Coronary artery (tissue), 2 donors: ENCODE data around the gene NUTF2.

ENCODE experiments used
- DNase-seq: peaks from one replicate; pipeline ENCODE4 v3.0.0-alpha.2; 2017; ENCODE audit warnings: low spot score
- H3K27ac ChIP-seq, 2 donors: fragments of 200-600 bp; sonication (generic); one replicate each; pipeline ENCODE4 v1.5.1; 2016 to 2019
- H3K4me3 ChIP-seq: fragments of 200-600 bp; sonication (generic); 2 replicates; pipeline ENCODE4 v1.5.1; 2016; ENCODE audit warnings: mild to moderate bottlenecking, moderate library complexity
- TF ChIP-seq, protein P1 (sequence below): fragments of 200-600 bp; sonication (generic); IDR thresholded peaks from one replicate; pipeline ENCODE4 v1.5.1; 2019; ENCODE audit warnings: antibody characterized with exemption

NUTF2 gene

DNA sequence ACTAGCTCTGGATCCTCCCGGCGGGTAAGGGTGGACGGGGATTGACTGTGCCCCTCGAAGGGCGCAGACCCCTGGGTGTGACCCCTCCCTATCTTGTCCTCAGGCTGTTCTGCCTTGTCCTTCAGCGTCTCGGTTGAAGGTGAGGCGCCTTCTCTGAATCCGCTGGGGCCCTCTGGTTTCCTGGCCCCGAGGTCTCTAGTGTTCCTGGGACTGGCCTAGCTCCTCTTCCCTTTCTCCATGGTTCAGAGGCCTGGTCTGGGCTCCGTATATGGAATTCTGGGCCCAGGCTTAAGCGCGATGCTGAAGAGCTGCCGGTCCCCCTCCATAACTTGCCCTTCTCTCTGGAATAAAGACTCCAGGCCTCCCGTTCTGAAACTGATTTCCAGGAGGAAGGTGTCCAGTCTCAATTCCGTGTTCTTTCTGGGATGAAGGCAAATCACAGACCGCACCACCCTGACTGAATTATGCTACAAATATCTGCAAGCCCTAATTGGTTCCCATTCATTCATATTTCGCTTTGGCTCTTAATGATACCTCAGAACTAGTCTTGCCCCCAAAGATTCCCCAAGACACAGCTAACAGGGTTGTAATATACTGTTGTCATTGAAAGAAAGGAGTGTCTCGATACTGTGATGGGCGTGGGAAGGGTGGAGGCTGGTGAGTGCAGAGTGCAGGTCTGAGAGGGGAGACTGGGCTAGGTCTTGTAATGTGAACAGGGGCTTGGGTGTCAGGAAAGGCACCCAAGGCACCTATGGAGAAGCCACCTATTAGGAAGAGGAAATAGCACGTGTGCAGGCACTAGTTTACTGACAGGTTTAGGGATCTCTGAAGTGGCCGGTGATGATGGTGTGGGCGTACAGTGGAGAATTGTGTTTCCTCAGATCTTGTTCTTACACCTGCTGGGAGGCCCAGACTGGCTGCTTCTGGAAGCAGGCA, 27.0 kb downstream of the NUTF2 start:
- H3K4me3 ChIP-seq: peak overlapping the region; percentile 92
- TF ChIP-seq, protein P1, sequence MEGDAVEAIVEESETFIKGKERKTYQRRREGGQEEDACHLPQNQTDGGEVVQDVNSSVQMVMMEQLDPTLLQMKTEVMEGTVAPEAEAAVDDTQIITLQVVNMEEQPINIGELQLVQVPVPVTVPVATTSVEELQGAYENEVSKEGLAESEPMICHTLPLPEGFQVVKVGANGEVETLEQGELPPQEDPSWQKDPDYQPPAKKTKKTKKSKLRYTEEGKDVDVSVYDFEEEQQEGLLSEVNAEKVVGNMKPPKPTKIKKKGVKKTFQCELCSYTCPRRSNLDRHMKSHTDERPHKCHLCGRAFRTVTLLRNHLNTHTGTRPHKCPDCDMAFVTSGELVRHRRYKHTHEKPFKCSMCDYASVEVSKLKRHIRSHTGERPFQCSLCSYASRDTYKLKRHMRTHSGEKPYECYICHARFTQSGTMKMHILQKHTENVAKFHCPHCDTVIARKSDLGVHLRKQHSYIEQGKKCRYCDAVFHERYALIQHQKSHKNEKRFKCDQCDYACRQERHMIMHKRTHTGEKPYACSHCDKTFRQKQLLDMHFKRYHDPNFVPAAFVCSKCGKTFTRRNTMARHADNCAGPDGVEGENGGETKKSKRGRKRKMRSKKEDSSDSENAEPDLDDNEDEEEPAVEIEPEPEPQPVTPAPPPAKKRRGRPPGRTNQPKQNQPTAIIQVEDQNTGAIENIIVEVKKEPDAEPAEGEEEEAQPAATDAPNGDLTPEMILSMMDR: no peak
- H3K27ac ChIP-seq: peak overlapping the region; percentile 77 to 82
- no peak for DNase-seq

DNA sequence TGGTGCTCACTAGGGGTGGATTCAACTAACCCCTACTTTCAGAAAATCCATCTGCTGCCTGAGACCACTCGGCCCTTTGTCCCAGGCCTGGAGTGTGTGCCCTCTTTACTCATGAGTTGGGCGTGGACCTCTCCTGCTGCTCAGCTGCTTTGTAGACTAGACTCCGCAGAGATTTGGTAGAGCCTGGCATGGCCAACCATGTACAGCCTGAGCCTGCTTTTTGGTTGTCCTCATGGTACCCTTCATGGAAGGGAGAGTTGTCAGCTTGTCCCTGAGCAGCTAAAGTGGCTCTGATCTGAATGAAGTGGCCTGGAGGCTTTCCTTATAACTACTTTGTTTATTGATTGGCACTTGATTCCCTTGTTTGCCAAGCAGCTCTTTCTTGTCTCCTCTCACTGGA, 27.6 kb downstream of the NUTF2 start:
- TF ChIP-seq, protein P1: no peak
- no peak overlapping the region for H3K27ac ChIP-seq
- no peak for DNase-seq
- H3K4me3 ChIP-seq: peak overlapping the region; percentile 92

DNA sequence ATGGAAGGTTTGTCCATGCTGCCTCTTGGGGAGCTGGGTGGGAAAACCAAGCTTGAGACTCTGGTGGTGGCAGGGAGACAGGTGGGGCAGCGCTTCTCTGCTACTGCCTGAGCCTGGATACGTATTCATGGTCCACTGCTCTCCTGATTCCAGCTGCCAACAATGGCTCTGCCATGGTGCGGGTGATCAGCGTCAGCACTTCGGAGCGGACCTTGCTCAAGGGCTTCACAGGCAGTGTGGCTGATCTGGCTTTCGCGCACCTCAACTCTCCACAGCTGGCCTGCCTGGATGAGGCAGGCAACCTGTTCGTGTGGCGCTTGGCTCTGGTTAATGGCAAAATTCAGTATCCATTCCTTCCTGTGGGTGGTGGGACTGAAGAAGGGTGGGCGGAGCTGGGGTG, 30.3 kb downstream of the NUTF2 start:
- DNase-seq: no peak
- TF ChIP-seq, protein P1: no peak
- Histone ChIP-seq H3K27ac (no peak overlapping the region), H3K4me3 (no peak overlapping the region)

DNA sequence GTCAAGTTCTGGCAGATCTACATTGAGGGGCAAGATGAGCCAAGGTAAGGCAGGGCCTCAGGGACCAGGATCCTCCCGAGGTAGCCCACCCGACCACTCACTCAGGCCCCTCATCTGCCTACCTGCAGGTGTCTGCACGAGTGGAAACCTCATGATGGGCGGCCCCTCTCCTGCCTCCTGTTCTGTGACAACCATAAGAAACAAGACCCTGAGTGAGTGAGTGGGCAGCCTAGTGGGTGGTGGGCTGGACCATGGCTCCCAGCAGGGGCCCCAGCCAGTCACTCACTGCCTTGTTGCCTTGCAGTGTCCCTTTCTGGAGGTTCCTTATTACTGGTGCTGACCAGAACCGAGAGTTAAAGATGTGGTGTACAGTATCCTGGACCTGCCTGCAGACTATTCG, 31.5 kb downstream of the NUTF2 start:
- DNase-seq: no peak
- Histone ChIP-seq H3K4me3 (no peak overlapping the region), H3K27ac (no peak overlapping the region)
- TF ChIP-seq, protein P1: no peak

DNA sequence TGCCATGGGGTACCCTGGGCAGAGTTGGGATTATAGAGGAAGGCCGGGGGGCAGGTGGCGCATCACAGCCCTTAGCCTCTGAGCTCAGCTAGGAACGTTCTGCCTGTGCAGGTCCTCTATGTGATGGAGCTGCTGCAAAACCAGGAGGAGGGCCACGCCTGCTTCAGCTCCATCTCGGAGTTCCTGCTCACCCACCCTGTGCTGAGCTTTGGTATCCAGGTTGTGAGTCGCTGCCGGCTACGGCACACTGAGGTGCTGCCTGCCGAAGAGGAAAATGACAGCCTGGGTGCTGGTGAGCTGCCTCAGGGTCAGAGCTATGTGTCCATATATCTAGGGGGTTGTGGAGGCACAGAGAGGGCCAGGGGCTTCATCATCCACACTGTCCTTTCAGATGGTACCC, 32.1 kb downstream of the NUTF2 start:
- no peak for DNase-seq
- Histone ChIP-seq H3K4me3 (no peak overlapping the region), H3K27ac (no peak overlapping the region)
- TF ChIP-seq, protein P1: no peak

DNA sequence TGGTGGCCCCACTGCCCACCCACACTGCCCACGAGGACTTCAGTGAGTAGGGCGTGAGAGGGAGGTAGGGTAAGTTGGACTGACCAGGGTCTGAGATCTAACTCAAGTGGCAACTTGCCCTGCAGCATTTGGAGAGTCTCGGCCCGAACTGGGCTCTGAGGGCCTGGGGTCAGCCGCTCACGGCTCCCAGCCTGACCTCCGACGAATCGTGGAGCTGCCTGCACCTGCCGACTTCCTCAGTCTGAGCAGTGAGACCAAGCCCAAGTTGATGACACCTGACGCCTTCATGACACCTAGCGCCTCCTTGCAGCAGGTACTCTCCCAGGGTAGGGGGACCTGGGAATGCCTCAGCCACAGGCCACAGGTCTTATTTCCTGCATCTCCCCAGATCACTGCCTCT, 32.7 kb downstream of the NUTF2 start:
- Histone ChIP-seq H3K27ac (no peak overlapping the region), H3K4me3 (no peak overlapping the region)
- TF ChIP-seq, protein P1: no peak
- DNase-seq: no peak

DNA sequence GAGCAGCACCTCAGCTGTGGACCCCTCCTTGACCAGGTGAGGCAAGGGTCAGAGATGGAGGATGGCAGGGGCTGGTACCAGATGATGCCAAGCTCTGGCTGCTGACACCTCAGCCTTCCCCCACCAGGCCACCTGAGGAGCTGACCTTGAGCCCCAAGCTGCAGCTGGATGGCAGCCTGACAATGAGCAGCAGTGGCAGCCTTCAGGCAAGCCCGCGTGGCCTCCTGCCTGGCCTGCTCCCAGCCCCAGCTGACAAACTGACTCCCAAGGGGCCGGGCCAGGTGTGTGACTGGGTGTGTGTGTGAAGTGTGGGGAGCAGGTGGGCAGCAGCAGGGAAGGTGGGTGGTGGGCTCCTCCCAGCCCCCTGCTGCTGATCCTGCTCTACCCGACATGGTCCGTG, 33.2 kb downstream of the NUTF2 start:
- H3K4me3 ChIP-seq: no peak overlapping the region
- H3K27ac ChIP-seq: no peak overlapping the region
- TF ChIP-seq, protein P1: no peak
- no peak for DNase-seq
